Glomerular endothelial cell (primary cell): ENCODE measurements around the gene CHST11. TPM values are rescaled to one million over a fixed set of nuclear protein-coding genes. Genes with fewer than 3 reads are reported as not detected.

Experiments
- DNase-seq: peaks from one replicate; pipeline ENCODE4 v3.0.0-alpha.2; 2011; ENCODE audit warnings: low read depth, low spot score; ENCODE audit errors: extremely low read depth
- total RNA-seq: library from RNA; depleted of rRNA; stranded (reverse); fragments of >200 nt; gene quantifications from 2 replicates; pipeline ENCODE4 v1.2.3, GENCODE V29; 2015

CHST11 gene
- total RNA-seq, 1 donor from 2014 or later = 33.9 TPM

- DNase-seq = no peak
Observed at GRCh38 chr12:104576980-104577580, 120.3 kb downstream of the CHST11 start.

GRCh38 chr12:104577581-104577981 is 120.8 kb downstream of the CHST11 start:
- DNase-seq = no peak

GRCh38 chr12:104578453-104578852 is 121.7 kb downstream of the CHST11 start:
- no peak for DNase-seq

GRCh38 chr12:104579718-104580495 is 123.2 kb downstream of the CHST11 start:
- no peak for DNase-seq

- no peak for DNase-seq
Observed at GRCh38 chr12:104581005-104581570, 124.3 kb downstream of the CHST11 start.

GRCh38 chr12:104582739-104583138 is 126.0 kb downstream of the CHST11 start:
- DNase-seq = no peak

GRCh38 chr12:104583301-104583700 is 126.6 kb downstream of the CHST11 start:
- no peak for DNase-seq

- DNase-seq = no peak
Observed at GRCh38 chr12:104585448-104586055, 128.8 kb downstream of the CHST11 start.

- no peak for DNase-seq
Observed at GRCh38 chr12:104586351-104586919, 129.7 kb downstream of the CHST11 start.

- no peak for DNase-seq
Observed at GRCh38 chr12:104588047-104588920, 131.5 kb downstream of the CHST11 start.

- no peak for DNase-seq
Observed at GRCh38 chr12:104588921-104589590, 132.3 kb downstream of the CHST11 start.

GRCh38 chr12:104590022-104590421 is 133.3 kb downstream of the CHST11 start:
- DNase-seq = no peak

- DNase-seq = no peak
Observed at GRCh38 chr12:104591257-104591885, 134.6 kb downstream of the CHST11 start.

GRCh38 chr12:104593482-104593881 is 136.7 kb downstream of the CHST11 start:
- no peak for DNase-seq

GRCh38 chr12:104596134-104596799 is 139.5 kb downstream of the CHST11 start:
- no peak for DNase-seq

- DNase-seq = no peak
Observed at GRCh38 chr12:104596898-104597843, 140.4 kb downstream of the CHST11 start.
